IPS-18c (cell line): ENCODE results near the gene GLRX.
"Not testable (repeated sequence)": the region's sequence is repeated elsewhere in the genome, so short reads cannot be mapped to it uniquely, and the experiment has no call there.

Source experiments
- H3K4me3 ChIP-seq: 2 replicates; pipeline ENCODE4 v1.7.0; 2013; ENCODE audit warnings: low read depth, mild to moderate bottlenecking, low read length, moderate library complexity; ENCODE audit not compliant: insufficient read depth
- H3K9me3 ChIP-seq: one replicate; pipeline ENCODE4 v1.6.1; 2013; ENCODE audit warnings: mild to moderate bottlenecking, low read length, moderate library complexity; ENCODE audit not compliant: control insufficient read depth, insufficient read depth

Gene GLRX

DNA sequence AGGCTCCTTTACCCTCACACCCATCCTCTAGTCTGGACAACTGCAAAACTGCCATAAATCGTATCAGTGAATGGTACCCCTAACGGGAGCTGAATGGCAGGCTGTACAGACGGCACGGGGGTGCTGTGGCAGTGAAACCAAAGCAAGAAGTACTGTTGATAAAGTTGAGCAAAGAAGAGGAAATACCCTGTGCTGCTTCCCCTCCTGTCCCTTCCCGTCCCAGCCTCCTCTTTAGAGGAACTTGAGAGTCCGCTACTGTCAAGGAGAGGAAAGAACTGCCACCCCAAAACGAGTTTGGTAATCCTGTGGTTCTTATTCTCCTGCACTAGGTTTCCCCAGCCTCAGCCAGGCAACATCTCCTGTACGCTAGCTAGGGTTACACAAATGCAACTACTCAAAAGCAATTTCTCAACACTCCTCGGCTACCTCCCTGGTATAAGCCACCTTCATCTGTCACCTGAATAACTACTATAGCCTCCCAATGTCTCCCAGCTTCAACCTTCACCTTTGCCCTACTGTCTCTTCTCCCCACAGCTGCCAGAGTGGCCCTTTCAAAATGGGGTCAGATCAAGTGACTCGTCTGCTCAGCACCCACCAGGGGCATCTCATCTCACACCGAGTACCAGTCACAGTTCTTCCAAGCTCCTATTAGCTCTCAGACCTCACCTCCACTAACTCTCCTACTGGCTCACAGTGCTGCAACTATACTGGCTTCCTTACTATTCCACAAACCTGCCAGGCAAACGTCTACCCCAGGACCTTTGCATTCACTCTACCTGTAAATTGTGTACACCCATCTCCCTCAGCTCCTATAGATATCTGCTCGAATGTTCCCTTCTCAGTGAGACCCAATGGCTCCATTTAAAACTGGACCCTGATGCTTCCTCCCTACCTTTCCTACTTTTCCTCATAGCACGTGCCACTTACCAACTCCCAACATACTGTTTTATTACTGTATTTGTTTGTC is 4.1 kb downstream of the GLRX start:
- Histone ChIP-seq H3K4me3 (no peak overlapping the region), H3K9me3 (no peaks in the 10 kb centered on the region)

DNA sequence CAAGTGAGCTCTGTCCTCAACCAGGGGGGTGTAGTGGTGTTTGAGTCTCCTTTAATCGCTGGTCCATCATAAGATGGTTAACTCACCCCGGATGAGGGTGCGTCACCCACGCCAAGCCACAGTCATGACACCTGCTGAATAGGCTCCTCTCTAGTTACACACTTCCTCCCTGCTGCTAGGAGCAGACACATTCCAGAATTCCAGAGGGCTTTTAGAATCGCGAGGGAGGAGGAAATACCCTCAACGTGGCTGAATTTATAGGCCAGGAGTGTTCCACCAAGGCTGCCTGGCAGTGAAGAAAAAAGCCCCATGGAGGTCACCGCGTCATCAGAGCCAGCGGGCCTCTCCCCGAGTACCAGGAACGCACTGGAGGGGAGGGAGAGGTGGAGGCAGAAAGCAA is 5.1 kb downstream of the GLRX start:
- H3K4me3 ChIP-seq, result no peak overlapping the region

DNA sequence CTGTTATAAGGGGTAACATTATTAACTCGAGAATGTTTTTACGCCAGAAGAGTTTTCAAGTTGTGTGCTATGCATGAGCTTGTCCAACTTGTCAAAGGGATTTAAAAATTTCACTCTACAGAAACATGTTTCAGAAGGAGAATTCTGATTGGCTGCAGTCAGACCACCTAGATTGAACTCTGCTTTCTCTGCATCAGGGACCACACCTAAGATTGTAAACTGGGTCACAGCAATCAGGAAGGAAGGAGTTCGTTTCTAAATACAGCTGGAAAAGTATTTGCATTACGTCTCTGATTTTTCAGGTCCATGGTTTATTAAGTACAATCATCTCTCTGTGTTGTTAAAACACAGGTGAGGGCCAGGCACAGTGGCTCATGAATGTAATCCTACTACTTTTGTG is 5.8 kb downstream of the GLRX start:
- no peaks in the 10 kb centered on the region for H3K9me3 ChIP-seq
- H3K4me3 ChIP-seq, result no peak overlapping the region

More for the DNA sequence above, 5.1 kb downstream of the GLRX start:
- no peaks in the 10 kb centered on the region for H3K9me3 ChIP-seq

DNA sequence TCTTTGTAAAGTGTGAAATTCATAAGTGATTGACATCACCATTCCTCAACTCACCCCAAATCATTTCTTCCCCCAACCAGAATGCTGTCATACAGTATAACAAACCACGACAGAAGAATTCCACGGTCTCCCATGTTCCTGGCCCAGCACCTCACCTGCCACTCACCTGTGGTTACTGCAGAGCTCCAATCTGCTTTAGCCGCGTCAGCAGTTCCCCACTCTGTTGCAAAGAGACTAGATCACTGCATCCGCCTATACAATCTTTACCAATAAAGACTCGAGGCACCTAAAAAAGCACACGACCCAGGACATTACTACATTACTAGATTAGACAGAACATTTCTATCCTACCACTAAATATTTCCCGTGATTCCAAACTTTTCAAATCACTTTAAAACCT is 6.2 kb downstream of the GLRX start:
- H3K9me3 ChIP-seq, result no peaks in the 10 kb centered on the region
- no peak overlapping the region for H3K4me3 ChIP-seq

DNA sequence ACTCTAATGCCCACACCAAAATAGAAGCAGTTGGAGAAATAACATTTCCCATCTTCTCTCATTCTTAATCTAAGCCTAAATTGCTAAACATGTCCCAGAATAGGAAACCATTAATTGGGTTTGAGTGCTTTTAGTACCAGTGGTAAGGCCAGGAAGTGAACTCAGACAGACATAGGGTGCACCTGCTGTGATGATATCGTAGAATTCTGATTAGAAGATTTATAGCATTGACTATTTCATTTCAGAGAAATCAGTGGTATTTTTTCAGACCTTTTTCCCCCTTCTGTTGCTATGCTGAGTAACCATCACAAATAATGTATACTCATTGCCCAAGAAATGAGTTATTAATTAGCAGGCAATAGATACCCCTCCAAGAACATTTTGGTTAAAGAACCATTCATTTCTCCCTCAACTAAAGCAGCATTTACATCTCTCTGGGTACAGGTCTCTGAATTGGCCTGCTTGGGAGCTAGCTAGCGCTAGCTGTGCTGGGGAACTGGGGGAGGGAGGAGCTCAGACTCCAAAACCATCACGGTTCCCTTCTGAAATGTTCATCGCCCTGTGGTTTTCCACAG is 7.3 kb downstream of the GLRX start:
- Histone ChIP-seq H3K9me3 (no peaks in the 10 kb centered on the region), H3K4me3 (no peak overlapping the region)

DNA sequence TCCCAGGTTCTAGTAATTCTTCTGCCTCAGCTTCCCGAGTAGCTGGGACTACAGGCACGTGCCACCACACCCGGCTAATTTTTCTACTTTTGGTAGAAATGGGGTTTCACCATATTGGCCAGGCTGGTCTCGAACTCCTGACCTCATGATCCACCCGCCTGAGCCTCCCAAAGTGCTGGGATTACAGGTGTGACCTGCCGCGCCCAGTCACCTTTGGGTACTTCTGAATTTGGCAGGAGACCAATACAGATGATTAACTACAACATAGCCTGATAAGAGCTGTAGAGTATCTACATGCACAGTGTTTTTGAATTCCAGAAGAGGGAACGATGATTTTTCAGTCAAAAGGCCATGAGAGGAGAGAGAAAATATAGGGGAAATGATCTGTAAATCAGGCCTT is 9.5 kb downstream of the GLRX start:
- not testable (repeated sequence) for H3K9me3 ChIP-seq, H3K4me3 ChIP-seq

DNA sequence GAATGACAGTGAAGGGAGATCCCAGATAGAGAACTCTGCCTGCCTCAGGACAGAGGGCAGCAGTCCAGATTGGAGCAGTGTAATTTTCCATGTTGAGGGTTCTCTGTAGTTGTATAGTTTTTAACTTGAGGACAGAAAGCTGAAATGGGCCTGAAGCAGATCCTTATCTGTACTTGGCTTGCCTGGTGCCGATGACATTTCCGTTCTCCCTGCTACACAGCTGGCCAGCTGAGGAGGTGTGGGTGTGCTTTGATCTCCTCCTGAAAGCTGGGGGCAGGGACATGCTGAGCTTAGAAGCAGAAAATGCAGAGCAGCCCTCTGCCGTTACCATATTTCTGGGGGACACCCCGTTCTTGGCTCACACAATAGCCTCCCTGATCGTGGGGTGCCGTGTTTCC is 10.5 kb downstream of the GLRX start:
- Histone ChIP-seq H3K9me3 (no peaks in the 10 kb centered on the region), H3K4me3 (no peak overlapping the region)

DNA sequence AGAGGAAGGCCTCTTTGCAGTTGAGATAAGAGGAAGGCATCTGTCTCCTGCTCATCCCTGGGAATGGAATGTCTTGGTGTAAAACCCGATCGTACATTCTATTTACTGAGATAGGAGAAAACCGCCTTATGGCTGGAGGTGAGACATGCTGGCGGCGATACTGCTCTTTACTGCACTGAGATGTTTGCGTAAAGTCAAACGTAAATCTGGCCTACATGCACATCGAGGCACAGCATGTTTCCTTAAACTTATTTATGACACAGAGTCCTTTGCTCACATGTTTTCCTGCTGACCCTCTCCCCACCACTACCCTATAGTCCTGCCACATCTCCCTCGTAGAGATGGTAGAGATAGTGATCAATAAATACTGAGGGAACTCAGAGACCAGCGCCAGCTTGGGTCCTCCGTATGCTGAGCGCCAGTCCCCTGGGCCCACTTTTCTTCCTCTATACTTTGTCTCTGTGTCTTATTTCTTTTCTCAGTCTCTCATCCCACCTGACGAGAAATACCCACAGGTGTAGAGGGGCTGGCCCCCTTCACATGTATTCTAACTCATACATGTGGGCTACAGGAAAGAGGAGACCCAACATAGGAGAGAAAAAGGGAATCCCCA is 11.0 kb downstream of the GLRX start:
- not testable (repeated sequence) for H3K4me3 ChIP-seq, H3K9me3 ChIP-seq

DNA sequence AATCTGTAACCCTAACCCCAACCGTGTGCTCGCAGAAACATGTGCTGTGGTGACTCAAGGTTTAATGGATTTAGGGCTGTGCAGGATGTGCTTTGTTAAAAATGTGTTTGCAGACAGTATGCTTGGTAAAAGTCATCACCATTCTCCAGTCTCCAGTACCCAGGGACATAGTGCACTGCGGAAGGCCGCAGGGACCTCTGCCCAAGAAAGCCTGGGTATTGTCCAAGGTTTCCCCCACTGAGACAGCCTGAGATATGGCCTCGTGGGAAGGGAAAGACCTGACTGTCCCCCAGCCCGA is 11.5 kb downstream of the GLRX start:
- H3K4me3 ChIP-seq, H3K9me3 ChIP-seq: not testable (repeated sequence)

DNA sequence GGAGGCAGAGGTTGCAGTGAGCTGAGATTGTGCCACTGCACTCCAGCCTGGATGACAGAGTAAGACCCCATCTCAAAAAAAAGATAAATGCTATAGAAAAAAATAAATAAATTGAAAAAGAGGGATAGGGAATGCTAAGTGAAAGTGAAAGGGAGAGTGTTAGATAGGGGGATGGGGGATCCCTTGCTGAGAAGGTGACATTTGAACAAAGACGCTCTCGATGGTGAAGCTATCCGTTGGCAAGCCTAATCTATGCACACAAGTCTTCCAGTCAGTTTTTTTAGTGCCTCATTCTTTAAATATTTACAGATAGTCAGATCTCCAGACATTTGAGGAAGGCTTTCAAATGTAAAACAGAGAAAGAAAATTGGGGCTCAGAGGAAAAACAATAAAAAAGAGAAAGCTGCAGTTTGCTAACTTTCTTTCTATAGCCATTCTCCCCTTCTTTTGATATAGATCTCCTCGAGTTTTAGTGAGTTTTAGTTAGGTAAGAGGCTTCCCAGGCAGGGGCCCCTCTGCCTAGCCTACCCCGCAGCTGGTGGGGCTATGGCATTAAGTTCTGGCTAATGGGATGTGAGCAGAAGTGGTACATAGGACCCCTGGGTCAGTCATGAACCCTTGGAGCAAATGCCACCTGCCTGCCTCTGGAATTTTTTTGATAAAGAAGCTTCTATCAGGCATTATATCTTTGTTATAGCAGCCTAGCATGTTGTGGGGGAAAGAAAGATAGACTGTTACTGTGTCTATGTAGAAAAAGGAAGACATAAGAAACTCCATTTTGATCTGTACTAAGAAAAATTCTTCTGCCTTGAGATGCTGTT is 12.0 kb downstream of the GLRX start:
- Histone ChIP-seq H3K4me3 (no peak overlapping the region), H3K9me3 (no peaks in the 10 kb centered on the region)

DNA sequence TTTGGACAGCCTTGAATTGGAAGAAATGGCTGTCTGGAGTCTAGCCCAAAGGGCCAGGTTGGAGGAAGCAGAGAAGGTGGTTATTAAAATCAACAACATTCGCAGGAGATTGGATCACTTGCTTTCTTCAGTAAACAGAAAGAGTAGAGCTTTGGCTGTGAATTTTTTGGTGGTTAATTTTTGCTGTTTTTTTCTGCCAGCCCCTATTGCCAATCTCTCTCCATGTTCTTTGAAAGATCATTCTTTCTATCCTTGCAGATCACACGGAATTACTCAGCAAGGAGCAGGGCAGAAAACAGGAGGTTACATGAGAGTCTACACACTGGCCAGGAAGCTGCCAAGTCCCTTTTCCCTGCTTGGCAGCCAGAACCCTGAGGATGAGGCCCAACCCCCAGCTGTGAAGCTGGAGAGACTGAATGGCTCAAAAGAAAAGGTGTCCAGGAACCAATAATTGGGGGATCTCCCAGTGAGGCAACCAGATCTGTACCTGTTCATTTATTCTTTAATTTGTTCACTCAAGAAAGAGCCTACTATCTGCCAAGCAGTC is 13.0 kb downstream of the GLRX start:
- H3K4me3 ChIP-seq, result no peak overlapping the region
- no peaks in the 10 kb centered on the region for H3K9me3 ChIP-seq

DNA sequence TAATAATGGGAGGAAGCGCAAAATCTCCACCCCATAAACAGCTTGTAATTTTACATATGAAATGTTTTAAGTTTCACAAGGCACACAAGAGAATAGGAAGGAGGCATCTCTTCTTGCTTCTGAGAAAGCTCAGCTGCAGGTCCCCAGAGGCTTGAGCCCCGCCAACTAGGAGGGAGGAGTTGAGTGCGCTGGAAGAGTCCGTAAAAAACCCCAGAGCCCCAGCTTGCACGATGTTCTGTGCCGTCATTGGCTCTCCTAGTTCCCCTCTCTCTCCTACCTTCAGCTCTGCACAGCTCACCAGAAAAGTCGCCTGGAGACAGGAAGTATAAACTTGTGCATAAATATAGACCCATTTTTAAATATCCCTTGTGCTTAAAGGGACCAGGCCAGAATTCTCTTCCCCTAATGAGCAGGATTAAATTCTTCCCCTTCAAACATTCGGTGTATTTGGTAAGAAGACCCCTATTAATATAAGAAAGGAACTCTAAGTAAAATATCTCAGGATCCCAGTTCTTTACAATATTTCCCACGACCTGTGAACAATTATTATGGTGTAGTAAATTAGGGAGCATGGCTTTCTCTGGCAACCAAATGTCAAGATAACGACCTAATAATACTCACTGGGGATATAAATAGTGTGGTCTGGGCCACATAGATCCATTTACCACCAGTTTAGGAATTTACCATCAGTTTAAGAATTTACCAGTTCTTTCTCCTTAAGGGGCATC is 13.7 kb downstream of the GLRX start:
- no peaks in the 10 kb centered on the region for H3K9me3 ChIP-seq
- no peak overlapping the region for H3K4me3 ChIP-seq

DNA sequence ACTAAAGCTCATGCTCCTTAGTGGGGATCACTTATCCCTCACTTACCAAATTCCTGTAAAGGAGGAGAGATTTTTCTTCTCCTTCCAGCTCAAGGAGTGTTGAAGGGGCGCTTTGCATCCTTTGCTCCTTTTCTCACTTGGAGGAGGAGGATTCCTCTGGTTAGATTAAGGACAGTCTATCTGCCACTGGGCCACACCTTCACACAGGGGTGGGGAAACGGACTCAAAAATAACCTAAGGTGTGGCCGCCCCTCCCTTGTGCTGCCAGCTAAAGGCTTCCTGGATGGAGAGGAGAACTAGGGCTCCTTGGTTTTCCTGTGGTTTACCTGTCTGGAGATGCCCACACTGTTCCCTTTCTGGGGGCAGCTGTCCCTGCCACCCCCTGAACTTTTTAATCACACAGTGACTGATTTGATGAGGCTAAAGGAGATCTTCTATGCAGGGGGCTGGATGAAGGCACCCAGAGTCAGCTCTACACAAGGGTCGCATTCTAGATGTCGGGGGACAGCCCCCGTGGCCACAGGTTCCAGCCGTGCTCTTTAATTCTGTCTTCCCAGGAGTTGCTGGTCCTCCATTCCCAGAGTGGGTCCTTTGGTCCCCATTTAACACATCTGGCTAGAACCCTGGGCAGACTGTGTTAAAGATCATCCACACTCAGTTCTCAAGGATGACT is 14.4 kb downstream of the GLRX start:
- Histone ChIP-seq H3K9me3 (no peaks in the 10 kb centered on the region), H3K4me3 (no peak overlapping the region)

DNA sequence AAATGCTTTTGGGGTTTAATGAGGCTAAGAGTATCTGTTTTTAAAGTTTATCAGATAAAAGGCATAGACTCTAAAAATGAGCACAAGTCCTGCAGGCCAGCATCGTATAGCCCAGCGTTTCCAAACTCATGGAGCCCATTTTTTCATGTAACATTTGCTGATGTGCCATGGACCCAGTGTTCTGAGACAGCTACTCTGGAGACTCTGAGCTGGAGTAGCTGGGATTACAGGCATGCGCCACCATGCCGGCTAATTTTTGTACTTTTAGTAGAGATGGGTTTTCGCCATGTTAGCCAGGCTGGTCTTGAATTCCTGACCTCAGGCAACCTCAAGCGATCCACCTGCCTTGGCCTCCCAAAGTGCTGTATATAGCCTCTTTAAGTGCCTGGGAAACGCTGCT is 15.8 kb downstream of the GLRX start:
- Histone ChIP-seq H3K9me3 (no peaks in the 10 kb centered on the region), H3K4me3 (no peak overlapping the region)

DNA sequence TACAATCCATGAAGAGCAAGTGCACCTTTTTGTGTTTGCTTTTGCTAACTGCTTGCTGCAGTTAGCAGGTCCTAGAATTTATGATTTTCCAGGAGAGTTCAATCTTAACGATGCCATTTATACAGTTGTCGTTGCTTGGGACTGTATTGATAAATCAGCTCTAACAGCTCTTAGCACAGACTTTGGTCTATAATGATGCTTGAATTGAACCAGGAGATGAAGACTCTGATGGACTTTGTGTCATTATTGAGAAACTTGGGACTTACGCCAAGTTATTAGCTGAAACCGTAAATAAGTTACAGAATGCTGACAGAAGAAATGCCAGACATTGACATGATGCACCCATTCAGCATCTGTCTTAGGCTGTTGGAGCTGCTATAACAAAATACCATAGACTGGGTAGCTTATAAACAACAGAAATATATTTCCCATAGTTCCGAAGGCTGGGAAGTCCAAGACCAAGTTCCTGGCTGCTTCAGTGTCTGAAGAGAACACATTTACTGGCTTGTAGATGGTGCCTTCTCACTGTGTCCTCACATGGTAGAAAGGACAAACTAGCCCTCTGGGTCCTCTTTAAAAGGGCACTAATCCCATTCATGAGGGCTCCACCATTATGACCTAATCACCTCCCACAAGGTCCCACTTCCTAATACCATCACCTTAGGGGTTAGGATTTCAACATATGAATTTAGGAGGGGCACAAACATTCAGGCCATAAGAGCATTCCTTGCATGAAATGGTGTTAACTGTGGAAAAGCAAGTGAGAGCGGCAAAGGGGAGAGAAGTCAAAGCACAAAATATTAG is 17.6 kb downstream of the GLRX start:
- Histone ChIP-seq H3K9me3 (no peaks in the 10 kb centered on the region), H3K4me3 (no peak overlapping the region)
